ENCODE results near the gene SPAST.

DNA sequence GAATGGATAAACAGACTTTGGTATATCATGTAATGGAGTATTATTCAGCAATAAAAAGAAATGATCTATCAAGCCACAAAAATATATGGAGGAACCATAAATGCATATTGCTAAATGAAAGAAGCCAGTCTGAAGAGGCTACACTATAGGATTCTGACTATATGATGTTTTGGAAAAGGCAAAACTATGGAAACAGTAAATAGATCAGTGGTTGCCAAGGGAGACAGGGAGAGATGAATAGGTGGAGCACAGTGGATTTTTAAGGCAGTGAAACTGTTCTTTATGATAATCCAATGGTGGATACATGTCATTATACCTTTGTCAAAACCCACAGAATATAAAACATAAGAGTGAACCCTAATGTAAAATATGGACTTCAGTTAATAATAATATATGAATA is 61.3 kb downstream of the SPAST start:
- TF ChIP-seq, protein P1, sequence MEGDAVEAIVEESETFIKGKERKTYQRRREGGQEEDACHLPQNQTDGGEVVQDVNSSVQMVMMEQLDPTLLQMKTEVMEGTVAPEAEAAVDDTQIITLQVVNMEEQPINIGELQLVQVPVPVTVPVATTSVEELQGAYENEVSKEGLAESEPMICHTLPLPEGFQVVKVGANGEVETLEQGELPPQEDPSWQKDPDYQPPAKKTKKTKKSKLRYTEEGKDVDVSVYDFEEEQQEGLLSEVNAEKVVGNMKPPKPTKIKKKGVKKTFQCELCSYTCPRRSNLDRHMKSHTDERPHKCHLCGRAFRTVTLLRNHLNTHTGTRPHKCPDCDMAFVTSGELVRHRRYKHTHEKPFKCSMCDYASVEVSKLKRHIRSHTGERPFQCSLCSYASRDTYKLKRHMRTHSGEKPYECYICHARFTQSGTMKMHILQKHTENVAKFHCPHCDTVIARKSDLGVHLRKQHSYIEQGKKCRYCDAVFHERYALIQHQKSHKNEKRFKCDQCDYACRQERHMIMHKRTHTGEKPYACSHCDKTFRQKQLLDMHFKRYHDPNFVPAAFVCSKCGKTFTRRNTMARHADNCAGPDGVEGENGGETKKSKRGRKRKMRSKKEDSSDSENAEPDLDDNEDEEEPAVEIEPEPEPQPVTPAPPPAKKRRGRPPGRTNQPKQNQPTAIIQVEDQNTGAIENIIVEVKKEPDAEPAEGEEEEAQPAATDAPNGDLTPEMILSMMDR (conservative IDR thresholded peaks at IDR 0.05; ENCODE audit: low read depth, low read length) = no peak
- TF ChIP-seq EZH2phosphoT487 (IDR thresholded peaks at IDR 0.05; ENCODE audit: borderline replicate concordance, low read length) (no peak), EZH2 (IDR thresholded peaks at IDR 0.05; ENCODE audit: low read length, unreplicated experiment) (no peak)
